HG03139 (cell line): ENCODE results near the gene PRAMEF27.
"Not testable (repeated sequence)": the region's sequence is repeated elsewhere in the genome, so short reads cannot be mapped to it uniquely, and the experiment has no call there.

Source experiments
- ATAC-seq: cut with Tn5 transposase; IDR thresholded peaks from one replicate; pipeline ENCODE4 v1.9.1; 2021; ENCODE audit not compliant: unreplicated experiment

The PRAMEF27 gene

GRCh38 chr1:13056475-13056874 is at the start of gene PRAMEF27:
PRAMEF27 (minus strand) TSS chr1:13056575; CDS start chr1:13053659, 2,916 bp downstream.
- ATAC-seq, result not testable (repeated sequence)

DNA sequence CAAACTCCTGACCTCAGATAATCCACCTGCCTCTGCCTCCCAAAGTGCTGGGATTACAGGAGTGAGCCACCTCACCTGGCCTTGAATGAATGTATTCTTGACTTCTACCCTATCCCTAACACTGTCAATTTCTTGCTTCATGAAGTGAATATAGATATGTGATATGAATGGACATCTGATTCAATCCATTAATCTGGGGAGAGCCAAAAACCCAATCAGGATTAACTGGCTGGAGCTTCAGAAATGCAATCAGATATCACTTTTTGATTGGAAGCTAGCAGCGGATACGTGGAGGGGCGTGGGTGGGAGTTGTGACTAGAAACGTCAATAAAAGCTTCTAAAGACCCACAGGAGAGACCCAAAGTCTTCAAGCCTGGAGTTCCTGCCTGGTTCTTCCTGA is 14.1 kb upstream of the PRAMEF27 start, which contains the start of gene PRAMEF25:
Gene PRAMEF25 (plus strand): TSS at position 301 of the 400 bp plus-strand sequence. CDS start 2,920 bp downstream, outside the sequence.
- not testable (repeated sequence) for ATAC-seq

DNA sequence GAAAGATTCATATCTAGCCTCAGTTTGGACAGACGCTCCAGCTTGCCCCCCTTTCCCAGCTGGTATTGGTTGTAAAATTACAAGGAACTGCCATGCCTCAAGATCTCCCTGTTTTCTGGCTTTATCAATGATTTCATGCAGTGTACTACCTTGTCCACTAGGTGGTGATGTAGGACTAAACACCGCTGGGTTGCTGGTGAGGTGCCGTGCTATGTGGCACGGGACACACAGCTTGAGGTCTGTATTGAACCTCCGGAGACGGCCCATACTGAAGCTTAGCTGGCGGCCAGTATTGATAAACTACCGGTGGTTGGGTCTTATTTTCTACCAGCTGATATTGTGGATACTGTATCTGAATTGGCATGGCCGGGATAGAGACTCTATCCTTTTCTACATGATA is 36.5 kb downstream of the PRAMEF27 start:
- not testable (repeated sequence) for ATAC-seq

DNA sequence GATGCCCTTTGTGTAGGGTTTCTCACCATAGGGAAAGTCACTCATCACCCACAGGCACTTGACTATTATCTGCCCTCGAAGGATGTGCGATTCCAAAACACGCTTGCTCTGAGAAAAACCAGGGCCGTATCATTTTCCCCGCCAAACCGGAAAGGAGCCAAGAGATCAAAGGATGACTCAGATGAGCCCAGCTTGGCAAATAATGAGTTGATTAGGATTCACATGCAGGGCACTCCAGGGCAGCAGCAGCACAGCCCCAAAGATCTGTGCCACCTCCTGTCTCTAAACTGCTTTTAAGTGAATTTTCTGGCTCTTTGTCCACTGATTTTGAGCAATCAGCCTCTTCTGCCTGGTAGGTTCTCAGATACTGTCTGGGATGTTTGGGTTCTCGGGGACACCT is 44.4 kb downstream of the PRAMEF27 start:
- not testable (repeated sequence) for ATAC-seq

GRCh38 chr1:13009348-13009747 is 47.0 kb downstream of the PRAMEF27 start:
- ATAC-seq, result not testable (repeated sequence)

- ATAC-seq, result not testable (repeated sequence)
Observed at GRCh38 chr1:13005732-13006131, 50.6 kb downstream of the PRAMEF27 start.
